Measurements from ENCODE around the gene FPGS.
"Not testable (repeated sequence)": the region's sequence is repeated elsewhere in the genome, so short reads cannot be mapped to it uniquely, and the experiment has no call there.

The FPGS gene

GRCh38 chr9:127770905-127771569, 31.6 kb upstream of the FPGS start:
- DNase-seq: peak; percentile 22 to 96 (median 84)

- DNase-seq: no peak
Observed at GRCh38 chr9:127771570-127772189, 31.0 kb upstream of the FPGS start.

GRCh38 chr9:127772603-127773002, 30.1 kb upstream of the FPGS start:
- no peak for DNase-seq

- DNase-seq: no peak
Observed at GRCh38 chr9:127773272-127773671, 29.4 kb upstream of the FPGS start.

- no peak for DNase-seq
Observed at GRCh38 chr9:127773981-127774380, 28.7 kb upstream of the FPGS start.

- peak in 13 of 51 donors; percentile 5 to 59 (median 26) for DNase-seq
Observed at GRCh38 chr9:127776195-127776923, 26.3 kb upstream of the FPGS start.

- DNase-seq: no peak
Observed at GRCh38 chr9:127776924-127777289, 25.8 kb upstream of the FPGS start.

- no peak for DNase-seq
Observed at GRCh38 chr9:127777368-127777980, 25.2 kb upstream of the FPGS start.

GRCh38 chr9:127778280-127779135, 24.2 kb upstream of the FPGS start, which contains the start of gene SH2D3C:
SH2D3C (minus strand) TSS chr9:127778666; CDS start chr9:127778627, 39 bp downstream.
- peak in 3 of 51 donors; percentile 7 to 33 (median 14) for DNase-seq

GRCh38 chr9:127779136-127779981, 23.3 kb upstream of the FPGS start:
- DNase-seq: no peak

GRCh38 chr9:127780126-127780885, 22.4 kb upstream of the FPGS start:
- DNase-seq: peak in 25 of 51 donors; percentile 16 to 72 (median 43)

GRCh38 chr9:127780909-127781308, 21.8 kb upstream of the FPGS start:
- not testable (repeated sequence) for DNase-seq

- no peak for DNase-seq
Observed at GRCh38 chr9:127781806-127782205, 20.9 kb upstream of the FPGS start.

- peak in 6 of 51 donors; percentile 6 to 49 (median 30) for DNase-seq
Observed at GRCh38 chr9:127783111-127784008, 19.3 kb upstream of the FPGS start.

- peak; percentile 23 to 90 (median 76) for DNase-seq
Observed at GRCh38 chr9:127785023-127785932, 17.4 kb upstream of the FPGS start.

GRCh38 chr9:127785933-127786772, 16.5 kb upstream of the FPGS start, which contains the start of gene CDK9:
CDK9 (plus strand) TSS chr9:127786034; CDS start chr9:127786149, 115 bp downstream.
- peak in 50 of 51 donors; percentile 45 to 91 (median 80) for DNase-seq
